CD14-positive monocyte (primary cell): ENCODE data around the gene RXFP2. TPM values are rescaled to one million over a fixed set of nuclear protein-coding genes. Genes with fewer than 3 reads are reported as not detected.

Experiments used
- DNase-seq, 3 donors: peaks; one replicate each; pipeline ENCODE4 v3.0.0-alpha.2; 2011 to 2022
- H2AFZ ChIP-seq: 2 replicates; pipeline ENCODE4 v1.6.0; 2012; ENCODE audit warnings: mild to moderate bottlenecking, low read depth, low read length, inconsistent platforms; ENCODE audit not compliant: insufficient read depth, poor library complexity, severe bottlenecking
- H3K27ac ChIP-seq, 2 donors: 1 replicate in 1 of 2; 2 replicates in 1 of 2; pipeline ENCODE4 v1.5.1; 2012 to 2013; ENCODE audit warnings: low read length in 2 of 2, control low read depth in 1 of 2, inconsistent platforms in 1 of 2, low read depth in 1 of 2, mild to moderate bottlenecking in 1 of 2
- H3K27me3 ChIP-seq, 2 donors: one replicate each; pipeline versions ENCODE4 v1.6.0 to v1.6.1; 2011 to 2013; ENCODE audit warnings: low read length in 2 of 2; ENCODE audit not compliant: control insufficient read depth in 2 of 2, insufficient read depth in 2 of 2
- H3K36me3 ChIP-seq, 2 donors: replicated peaks in 1 of 2; 1 replicate in 1 of 2; 2 replicates in 1 of 2; pipeline versions ENCODE4 v1.5.1 to v1.6.1; 2012 to 2013; ENCODE audit warnings: low read length in 2 of 2, control low read depth in 1 of 2, inconsistent platforms in 1 of 2, mild to moderate bottlenecking in 1 of 2; ENCODE audit not compliant: insufficient read depth in 2 of 2, control insufficient read depth in 1 of 2
- H3K4me1 ChIP-seq, 2 donors: 1 replicate in 1 of 2; 2 replicates in 1 of 2; pipeline versions ENCODE4 v1.5.1 to v1.6.1; 2012 to 2013; ENCODE audit warnings: low read length in 2 of 2, control low read depth in 1 of 2, inconsistent platforms in 1 of 2, mild to moderate bottlenecking in 1 of 2, moderate library complexity in 1 of 2; ENCODE audit not compliant: insufficient read depth in 2 of 2, control insufficient read depth in 1 of 2
- H3K4me2 ChIP-seq: replicated peaks from 2 replicates; pipeline ENCODE3; 2012; ENCODE audit warnings: low read length, moderate library complexity, mild to moderate bottlenecking; ENCODE audit not compliant: poor library complexity, severe bottlenecking; ENCODE audit errors: extremely low read depth
- H3K4me3 ChIP-seq, 3 experiments: fragments of 200-600 bp in 1 of 3; sonication (generic) in 1 of 3; replicated peaks in 1 of 3; 1 replicate in 2 of 3; 2 replicates in 1 of 3; pipeline ENCODE4 v1.5.1; 2011 to 2013; ENCODE audit warnings: low read length in 3 of 3, mild to moderate bottlenecking in 3 of 3, control low read depth in 2 of 3, low read depth in 2 of 3, inconsistent platforms in 1 of 3, moderate library complexity in 1 of 3
- H3K79me2 ChIP-seq: 2 replicates; pipeline ENCODE4 v1.6.0; 2012; ENCODE audit warnings: mild to moderate bottlenecking, control low read depth, inconsistent platforms, low read length, moderate library complexity; ENCODE audit not compliant: insufficient read depth
- H3K9ac ChIP-seq: 2 replicates; pipeline ENCODE4 v1.6.0; 2017; ENCODE audit warnings: low read length, mild to moderate bottlenecking; ENCODE audit not compliant: insufficient read depth, poor library complexity, severe bottlenecking
- H3K9me3 ChIP-seq, 2 donors: replicated peaks in 1 of 2; 1 replicate in 1 of 2; 2 replicates in 1 of 2; pipeline versions ENCODE4 v1.5.1 to v1.6.1; 2012 to 2013; ENCODE audit warnings: low read length in 2 of 2, control low read depth in 1 of 2; ENCODE audit not compliant: control insufficient read depth in 1 of 2, insufficient read depth in 1 of 2
- H4K20me1 ChIP-seq: 2 replicates; pipeline ENCODE4 v1.6.0; 2012; ENCODE audit warnings: mild to moderate bottlenecking, low read length, control low read depth, moderate library complexity; ENCODE audit not compliant: insufficient read depth
- H3K27ac Mint-ChIP-seq, 7 donors: one replicate each; pipeline ENCODE4 v1.8.0; 2020; ENCODE audit warnings: mild to moderate bottlenecking in 7 of 7, mixed read lengths in 7 of 7, moderate library complexity in 6 of 7, inconsistent platforms in 2 of 7
- H3K27me3 Mint-ChIP-seq, 3 donors: one replicate each; pipeline ENCODE4 v1.8.0; 2021 to 2022; ENCODE audit warnings: low read depth in 3 of 3, mild to moderate bottlenecking in 3 of 3, mixed read lengths in 3 of 3, moderate library complexity in 3 of 3, inconsistent platforms in 1 of 3
- H3K36me3 Mint-ChIP-seq, 2 donors: one replicate each; pipeline ENCODE4 v1.8.0; 2020; ENCODE audit warnings: mixed read lengths in 2 of 2, inconsistent platforms in 1 of 2, mild to moderate bottlenecking in 1 of 2
- H3K4me1 Mint-ChIP-seq: one replicate; pipeline ENCODE4 v1.8.0; 2020; ENCODE audit warnings: mild to moderate bottlenecking, mixed read lengths
- H3K4me3 Mint-ChIP-seq, 2 donors: one replicate each; pipeline ENCODE4 v1.8.0; 2020; ENCODE audit warnings: mild to moderate bottlenecking in 2 of 2, mixed read lengths in 2 of 2, moderate library complexity in 1 of 2
- H3K9me3 Mint-ChIP-seq, 7 donors: one replicate each; pipeline ENCODE4 v1.8.0; 2020 to 2022; ENCODE audit warnings: mixed read lengths in 7 of 7, mild to moderate bottlenecking in 6 of 7, moderate library complexity in 6 of 7, inconsistent platforms in 2 of 7
- WGBS: methylation state at CpG from one replicate; pipeline ENCODE4 v1.1.5; 2013; ENCODE audit warnings: missing lambda C conversion rate; ENCODE audit not compliant: insufficient coverage; 5-methylcytosine and 5-hydroxymethylcytosine counted together
- intact Hi-C, 2 donors: fragments of 100-400 bp; cut with micrococcal nuclease; formaldehyde crosslinking; loops; one replicate each; pipeline versions ENCODE4 v1.15.0 to v1.15.1; 2023
- polyA plus RNA-seq, 3 donors: library from polyadenylated mRNA; depleted of rRNA in 1 of 3; unstranded in 2 of 3; stranded (reverse) in 1 of 3; fragments of 300-500 nt in 2 of 3; fragments of >200 nt in 1 of 3; fragmentation: Illumina TruSeq in 2 of 3; gene quantifications; 1 replicate in 2 of 3; 2 replicates in 1 of 3; pipeline ENCODE4 v1.2.3, GENCODE V29; 2012 to 2021
- TF ChIP-seq, protein P1 (sequence below): fragments of 200-600 bp; IDR thresholded peaks from one replicate; pipeline ENCODE4 v1.8.0; 2022; ENCODE audit warnings: antibody characterized with exemption, mild to moderate bottlenecking

The RXFP2 gene
- polyA plus RNA-seq, 3 donors = 0.38 to 0.69 TPM; not detected in 1

DNA sequence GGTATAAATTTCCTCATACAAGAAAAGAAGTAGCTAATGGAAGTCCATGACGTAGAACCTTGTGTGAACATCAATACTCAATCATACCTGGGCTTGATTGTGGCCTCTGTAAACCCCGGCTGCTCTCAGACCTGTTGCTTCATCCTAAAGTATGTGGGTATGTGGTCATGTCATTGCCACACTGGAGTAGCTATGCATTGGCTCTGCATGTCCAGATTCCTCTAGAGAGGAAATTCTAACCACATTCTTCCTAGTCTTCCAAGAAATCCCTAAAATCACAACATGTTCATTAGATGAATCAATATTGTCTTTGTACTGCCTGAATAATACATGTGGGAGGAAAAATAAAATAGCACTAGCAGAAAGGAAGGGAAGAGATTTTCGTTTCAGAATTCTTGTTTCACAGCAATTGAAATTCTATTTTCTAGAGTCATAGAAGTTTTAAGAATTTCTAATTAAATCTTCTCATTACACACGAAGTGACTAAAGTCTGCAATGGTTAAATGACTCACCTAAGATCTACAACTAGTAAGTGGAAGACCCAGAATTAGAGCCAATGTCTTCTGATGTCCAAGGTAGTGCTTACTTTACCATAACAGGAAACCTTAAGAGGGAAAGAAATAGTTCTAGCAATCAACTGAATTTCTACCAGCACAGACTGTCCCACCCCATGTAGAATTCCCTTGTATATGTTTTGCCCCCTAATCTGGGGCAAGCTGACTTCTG is 28.0 kb downstream of the RXFP2 start:
- Mint-ChIP-seq H3K4me1 (peaks cover 4% of the 10 kb centered on the region), H3K27ac (peak overlapping the region in 1 of 7 donors; percentile 8), H3K4me3 (no peak overlapping the region), H3K36me3 (peaks cover 19 to 24% of the 10 kb centered on the region in 2 donors), H3K9me3 (no peaks in the 10 kb centered on the region), H3K27me3 (peaks cover 0 to 1% (median 0%) of the 10 kb centered on the region in 3 donors)
- WGBS = no CpG with 5 or more reads among the region's 4 CpGs
- no peak overlapping the region for H3K27ac ChIP-seq
- intact Hi-C loops = no loop called here
- no peak overlapping the region for H3K9ac ChIP-seq
- no peaks in the 10 kb centered on the region for H3K4me1 ChIP-seq
- H4K20me1 ChIP-seq = no peaks in the 10 kb centered on the region
- DNase-seq = no peak
- no peaks in the 10 kb centered on the region for H3K79me2 ChIP-seq
- no peaks in the 10 kb centered on the region for H3K27me3 ChIP-seq
- no peak overlapping the region for H3K4me3 ChIP-seq
- no peak overlapping the region for H2AFZ ChIP-seq
- no peak overlapping the region for H3K4me2 ChIP-seq
- H3K9me3 ChIP-seq = no peaks in the 10 kb centered on the region
- TF ChIP-seq, protein P1, sequence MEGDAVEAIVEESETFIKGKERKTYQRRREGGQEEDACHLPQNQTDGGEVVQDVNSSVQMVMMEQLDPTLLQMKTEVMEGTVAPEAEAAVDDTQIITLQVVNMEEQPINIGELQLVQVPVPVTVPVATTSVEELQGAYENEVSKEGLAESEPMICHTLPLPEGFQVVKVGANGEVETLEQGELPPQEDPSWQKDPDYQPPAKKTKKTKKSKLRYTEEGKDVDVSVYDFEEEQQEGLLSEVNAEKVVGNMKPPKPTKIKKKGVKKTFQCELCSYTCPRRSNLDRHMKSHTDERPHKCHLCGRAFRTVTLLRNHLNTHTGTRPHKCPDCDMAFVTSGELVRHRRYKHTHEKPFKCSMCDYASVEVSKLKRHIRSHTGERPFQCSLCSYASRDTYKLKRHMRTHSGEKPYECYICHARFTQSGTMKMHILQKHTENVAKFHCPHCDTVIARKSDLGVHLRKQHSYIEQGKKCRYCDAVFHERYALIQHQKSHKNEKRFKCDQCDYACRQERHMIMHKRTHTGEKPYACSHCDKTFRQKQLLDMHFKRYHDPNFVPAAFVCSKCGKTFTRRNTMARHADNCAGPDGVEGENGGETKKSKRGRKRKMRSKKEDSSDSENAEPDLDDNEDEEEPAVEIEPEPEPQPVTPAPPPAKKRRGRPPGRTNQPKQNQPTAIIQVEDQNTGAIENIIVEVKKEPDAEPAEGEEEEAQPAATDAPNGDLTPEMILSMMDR = no peak
- peaks cover 0 to 7% of the 10 kb centered on the region in 2 donors for H3K36me3 ChIP-seq

DNA sequence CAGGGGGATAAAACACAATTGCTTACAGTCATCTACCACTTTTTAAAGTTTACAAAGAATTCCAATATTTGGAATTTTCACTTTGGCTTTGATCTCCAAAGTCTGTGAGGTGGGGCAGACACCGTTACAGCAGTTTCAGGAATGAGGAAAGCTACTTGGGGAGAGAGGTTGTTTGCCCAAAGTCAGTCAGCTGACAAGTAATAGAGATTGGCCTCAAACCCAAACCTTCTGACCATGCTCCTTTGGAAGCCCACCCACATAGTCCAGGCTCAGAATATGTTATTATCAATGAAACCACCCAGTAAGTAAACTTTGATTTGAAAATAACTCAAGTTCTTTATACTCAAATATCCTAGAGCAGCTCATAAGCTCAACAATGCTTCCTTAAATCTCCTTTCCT is 29.0 kb downstream of the RXFP2 start:
- WGBS = no CpG with 5 or more reads among the region's 1 CpG
- Mint-ChIP-seq H3K27me3 (peaks cover 0 to 1% (median 0%) of the 10 kb centered on the region in 3 donors), H3K27ac (no peak overlapping the region), H3K9me3 (no peaks in the 10 kb centered on the region), H3K4me3 (no peak overlapping the region), H3K36me3 (peaks cover 15 to 20% of the 10 kb centered on the region in 2 donors), H3K4me1 (peaks cover 8% of the 10 kb centered on the region)
- Histone ChIP-seq H3K9me3 (no peaks in the 10 kb centered on the region), H3K27ac (no peak overlapping the region), H4K20me1 (no peaks in the 10 kb centered on the region), H2AFZ (no peak overlapping the region), H3K27me3 (no peaks in the 10 kb centered on the region), H3K4me1 (peaks cover under 1 to 4% of the 10 kb centered on the region in 2 donors), H3K4me2 (no peak overlapping the region), H3K36me3 (peaks cover 0 to 3% of the 10 kb centered on the region in 2 donors), H3K9ac (no peak overlapping the region), H3K79me2 (no peaks in the 10 kb centered on the region), H3K4me3 (no peak overlapping the region)
- TF ChIP-seq, protein P1 = no peak
- no peak for DNase-seq
- intact Hi-C loops = no loop called here
